ENCODE data around the gene CKM. TPM values are rescaled to one million over a fixed set of nuclear protein-coding genes. Genes with fewer than 3 reads are reported as not detected.
"Not testable (repeated sequence)": the region's sequence is repeated elsewhere in the genome, so short reads cannot be mapped to it uniquely, and the experiment has no call there.

The CKM gene
- total RNA-seq, 2 experiments from 2014 or later, result not detected

DNA sequence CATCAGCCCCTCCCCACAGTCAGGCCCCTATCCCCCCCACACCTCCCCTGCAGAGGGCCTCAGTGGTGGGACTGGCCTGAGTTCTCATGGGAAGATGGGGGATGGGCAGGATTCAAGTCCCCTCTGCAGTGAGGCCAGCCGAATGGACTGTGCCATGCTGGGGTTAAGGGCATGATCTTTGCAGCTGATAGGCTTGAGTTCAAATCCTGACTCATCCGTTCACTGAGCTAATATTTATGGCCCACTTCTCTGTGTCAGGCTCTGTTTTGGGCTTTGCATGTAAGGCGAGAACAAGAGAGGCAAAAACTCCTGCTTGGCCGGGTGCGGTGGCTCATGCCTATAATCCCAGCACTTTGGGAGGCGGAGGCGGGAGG lies 51.0 kb downstream of the CKM start:
- DNase-seq, result no peak
- Mint-ChIP-seq H3K4me3 (no peak overlapping the region), H3K4me1 (ENCODE audit: low read depth) (no peaks in the 10 kb centered on the region), H3K27me3 (ENCODE audit: low read depth) (no peaks in the 10 kb centered on the region), H3K36me3 (ENCODE audit: low read depth) (peaks cover 6% of the 10 kb centered on the region), H3K9me3 (ENCODE audit: insufficient read depth) (no peaks in the 10 kb centered on the region), H3K27ac (no peak overlapping the region)
- CTCF ChIA-PET, result no interaction called here
- ATAC-seq, result no peak
- POLR2A ChIA-PET, result no interaction called here

DNA sequence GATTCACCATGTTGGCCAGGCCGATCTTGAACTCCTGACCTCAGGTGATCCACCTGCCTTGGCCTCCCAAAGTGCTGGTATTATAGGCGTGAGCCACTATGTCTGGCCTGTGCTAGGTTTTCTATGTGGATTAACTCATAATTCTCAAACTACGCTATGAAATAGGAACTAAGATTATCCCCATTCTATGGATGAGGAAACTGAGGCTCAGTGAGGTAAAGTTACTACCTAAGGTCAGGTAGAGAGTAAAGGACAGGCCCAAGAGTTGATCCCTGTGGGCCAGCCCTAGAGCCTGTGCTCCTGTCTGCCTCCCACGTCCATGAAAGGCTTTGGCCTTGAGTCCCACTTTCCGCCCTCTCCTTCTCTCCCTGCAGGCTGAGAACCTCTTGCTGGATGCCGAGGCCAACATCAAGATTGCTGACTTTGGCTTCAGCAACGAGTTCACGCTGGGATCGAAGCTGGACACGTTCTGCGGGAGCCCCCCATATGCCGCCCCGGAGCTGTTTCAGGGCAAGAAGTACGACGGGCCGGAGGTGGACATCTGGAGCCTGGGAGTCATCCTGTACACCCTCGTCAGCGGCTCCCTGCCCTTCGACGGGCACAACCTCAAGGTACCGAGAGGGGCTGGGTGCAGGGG lies 51.5 kb downstream of the CKM start:
- Mint-ChIP-seq H3K36me3 (ENCODE audit: low read depth) (peaks cover 5% of the 10 kb centered on the region), H3K27me3 (ENCODE audit: low read depth) (no peaks in the 10 kb centered on the region), H3K9me3 (ENCODE audit: insufficient read depth) (no peaks in the 10 kb centered on the region), H3K27ac (no peak overlapping the region), H3K4me1 (ENCODE audit: low read depth) (no peaks in the 10 kb centered on the region), H3K4me3 (no peak overlapping the region)
- CTCF ChIA-PET, result no interaction called here
- DNase-seq, result no peak
- no peak for ATAC-seq
- POLR2A ChIA-PET, result no interaction called here

DNA sequence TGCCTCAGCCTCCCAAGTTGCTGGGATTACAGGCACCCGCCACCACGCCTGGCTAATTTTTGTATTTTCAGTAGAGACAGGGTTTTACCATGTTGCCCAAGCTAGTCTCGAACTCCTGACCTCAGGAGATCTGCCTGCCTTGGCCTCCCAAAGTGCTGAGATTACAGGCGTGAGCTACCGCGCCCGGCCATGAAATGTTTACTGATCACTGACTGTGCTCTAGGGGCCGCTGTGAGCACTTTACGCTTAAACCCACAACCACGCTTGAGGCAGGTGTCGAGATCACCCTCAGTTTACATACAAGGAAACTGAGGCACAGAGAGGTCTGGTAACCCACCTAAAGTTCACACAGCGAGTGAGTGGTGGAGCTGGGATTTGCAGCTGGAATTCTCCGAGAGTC lies 52.7 kb downstream of the CKM start:
- ATAC-seq; DNase-seq; H3K36me3 Mint-ChIP-seq (ENCODE audit: low read depth); CTCF ChIA-PET; H3K27me3 Mint-ChIP-seq (ENCODE audit: low read depth); H3K4me3 Mint-ChIP-seq; H3K4me1 Mint-ChIP-seq (ENCODE audit: low read depth); H3K27ac Mint-ChIP-seq; POLR2A ChIA-PET; H3K9me3 Mint-ChIP-seq (ENCODE audit: insufficient read depth): not testable (repeated sequence)

DNA sequence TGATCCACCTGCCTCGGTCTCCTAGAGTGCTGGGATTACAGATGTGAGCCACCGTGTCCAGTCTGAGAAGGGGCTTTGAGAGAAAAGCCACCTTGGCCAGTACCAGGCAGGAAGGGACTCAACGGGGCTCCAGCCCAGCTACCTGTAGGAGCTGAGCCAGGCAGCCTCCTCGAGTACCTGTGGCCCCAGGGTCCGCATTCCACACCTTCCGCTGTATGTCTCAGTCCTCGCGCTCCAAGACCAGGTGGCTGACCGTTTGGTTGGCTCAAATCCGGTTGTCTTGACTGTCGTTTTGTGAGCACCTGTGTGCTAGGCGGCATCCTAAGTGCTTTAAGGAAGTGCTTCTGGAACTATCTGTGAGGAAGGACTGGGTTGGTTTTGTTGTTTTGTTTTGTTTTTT lies 55.4 kb downstream of the CKM start:
- CTCF ChIA-PET, result no interaction called here
- peaks cover 5% of the 10 kb centered on the region for H3K36me3 Mint-ChIP-seq (ENCODE audit: low read depth)

DNA sequence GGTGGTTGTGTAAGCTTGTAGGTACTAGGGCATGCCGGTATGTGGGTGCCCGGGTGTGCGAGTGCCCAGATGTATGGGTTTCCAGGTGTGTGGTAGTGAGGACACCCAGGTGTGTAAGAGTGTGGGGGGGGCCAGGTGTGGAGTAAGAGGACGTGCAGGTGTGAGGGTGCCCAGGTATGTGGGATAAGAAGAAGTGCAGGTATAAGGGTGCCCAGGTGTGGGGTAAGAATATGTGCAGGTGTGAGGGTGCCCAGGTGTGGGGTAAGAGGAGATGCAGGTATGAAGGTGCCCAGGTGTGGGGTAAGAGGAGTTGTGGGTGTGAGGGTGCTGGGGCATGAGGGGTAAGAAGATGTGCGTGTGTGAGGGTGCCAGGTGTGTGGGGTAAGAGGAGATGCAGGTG lies 57.3 kb downstream of the CKM start:
- DNase-seq, result no peak
- ChIA-PET POLR2A (no interaction called here), CTCF (no interaction called here)
- no peak overlapping the region for H3K27ac Mint-ChIP-seq
- no peaks in the 10 kb centered on the region for H3K36me3 Mint-ChIP-seq (ENCODE audit: low read depth)
- no peaks in the 10 kb centered on the region for H3K4me1 Mint-ChIP-seq (ENCODE audit: low read depth)
- no peak overlapping the region for H3K4me3 Mint-ChIP-seq
- ATAC-seq, result no peak
- no peaks in the 10 kb centered on the region for H3K9me3 Mint-ChIP-seq (ENCODE audit: insufficient read depth)
- H3K27me3 Mint-ChIP-seq (ENCODE audit: low read depth), result no peaks in the 10 kb centered on the region

More for the DNA sequence above, 55.4 kb downstream of the CKM start:
- POLR2A ChIA-PET, result no interaction called here
- Mint-ChIP-seq H3K4me3 (no peak overlapping the region), H3K9me3 (ENCODE audit: insufficient read depth) (no peaks in the 10 kb centered on the region), H3K4me1 (ENCODE audit: low read depth) (no peaks in the 10 kb centered on the region), H3K27ac (no peak overlapping the region), H3K27me3 (ENCODE audit: low read depth) (no peaks in the 10 kb centered on the region)
- DNase-seq (no peak), ATAC-seq (no peak)

DNA sequence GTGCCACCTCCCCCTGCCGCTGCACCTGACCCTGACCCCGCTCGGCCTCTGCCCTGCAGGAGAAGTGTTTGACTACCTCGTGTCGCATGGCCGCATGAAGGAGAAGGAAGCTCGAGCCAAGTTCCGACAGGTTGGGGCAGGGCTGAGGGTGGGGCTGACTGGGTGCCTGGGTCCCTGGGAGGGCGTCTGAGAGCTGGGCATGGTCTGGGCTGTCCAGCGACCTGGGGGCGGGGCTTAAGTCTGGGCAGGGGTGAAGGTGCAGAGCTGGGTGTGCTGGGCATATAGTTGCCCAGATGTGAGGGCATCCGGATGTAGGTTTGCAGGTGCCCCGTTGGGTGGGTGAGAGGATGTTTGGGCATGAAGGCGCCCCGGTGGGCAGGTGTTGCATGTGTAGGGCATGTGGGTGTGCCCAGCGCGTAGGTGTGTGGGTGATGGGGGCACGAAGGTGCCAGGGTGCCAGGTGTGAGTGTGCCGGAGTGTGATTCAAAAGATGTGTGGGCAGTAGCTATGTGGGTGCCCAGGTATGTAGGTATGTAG lies 57.8 kb downstream of the CKM start:
- H3K36me3 Mint-ChIP-seq (ENCODE audit: low read depth), result no peaks in the 10 kb centered on the region
- no peak for ATAC-seq
- no peaks in the 10 kb centered on the region for H3K27me3 Mint-ChIP-seq (ENCODE audit: low read depth)
- no peaks in the 10 kb centered on the region for H3K9me3 Mint-ChIP-seq (ENCODE audit: insufficient read depth)
- ChIA-PET POLR2A (no interaction called here), CTCF (no interaction called here)
- H3K4me1 Mint-ChIP-seq (ENCODE audit: low read depth), result no peaks in the 10 kb centered on the region
- DNase-seq, result no peak
- no peak overlapping the region for H3K4me3 Mint-ChIP-seq
- H3K27ac Mint-ChIP-seq, result no peak overlapping the region

DNA sequence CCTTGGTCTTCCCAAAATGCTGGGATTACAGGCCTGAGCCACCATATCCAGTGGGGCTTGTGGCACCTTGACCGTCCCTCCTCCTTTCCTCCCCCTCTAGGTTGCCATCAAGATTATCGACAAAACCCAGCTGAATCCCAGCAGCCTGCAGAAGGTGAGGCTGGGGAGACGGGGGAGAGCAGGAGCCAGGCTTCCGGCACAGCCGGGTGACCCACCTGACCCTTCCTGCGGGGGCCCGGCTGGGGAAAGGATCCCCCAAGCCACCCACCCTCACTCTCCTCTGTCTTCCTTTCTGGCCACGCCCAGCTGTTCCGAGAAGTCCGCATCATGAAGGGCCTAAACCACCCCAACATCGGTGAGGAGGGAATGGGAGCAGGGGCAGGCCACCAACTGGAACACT lies 59.7 kb downstream of the CKM start:
- DNase-seq (no peak), ATAC-seq (no peak)
- Mint-ChIP-seq H3K27ac (no peak overlapping the region), H3K9me3 (ENCODE audit: insufficient read depth) (no peaks in the 10 kb centered on the region), H3K27me3 (ENCODE audit: low read depth) (no peaks in the 10 kb centered on the region), H3K36me3 (ENCODE audit: low read depth) (no peaks in the 10 kb centered on the region), H3K4me1 (ENCODE audit: low read depth) (no peaks in the 10 kb centered on the region), H3K4me3 (no peak overlapping the region)
- CTCF ChIA-PET, result no interaction called here
- POLR2A ChIA-PET, result no interaction called here

DNA sequence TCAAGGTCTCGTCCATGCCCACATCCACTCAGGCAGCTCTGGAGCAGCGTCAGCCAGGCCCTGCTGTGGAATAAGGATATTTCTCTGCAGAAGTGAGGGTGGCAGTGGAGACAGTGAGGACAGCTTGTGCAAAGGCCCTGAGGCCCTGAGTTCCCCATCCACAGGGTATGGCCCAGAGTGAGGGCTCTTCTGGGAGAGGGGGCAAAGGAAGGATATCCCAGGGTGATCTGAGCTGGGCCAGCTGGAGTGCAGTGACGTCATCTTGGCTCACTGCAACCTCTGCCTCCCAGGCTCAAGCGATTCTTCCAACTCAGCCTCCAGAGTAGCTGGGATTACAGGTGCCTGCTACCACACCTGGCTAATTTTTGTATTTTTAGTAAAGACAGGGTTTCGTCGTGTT lies 60.1 kb downstream of the CKM start:
- Mint-ChIP-seq H3K9me3 (ENCODE audit: insufficient read depth) (no peaks in the 10 kb centered on the region), H3K4me1 (ENCODE audit: low read depth) (no peaks in the 10 kb centered on the region), H3K36me3 (ENCODE audit: low read depth) (no peaks in the 10 kb centered on the region), H3K4me3 (no peak overlapping the region), H3K27me3 (ENCODE audit: low read depth) (no peaks in the 10 kb centered on the region), H3K27ac (no peak overlapping the region)
- no peak for ATAC-seq
- POLR2A ChIA-PET, result interaction anchor here (0.7 kb wide), 1 partner anchor 84 kb away, joined by 4 read pairs; the partner anchor contains the start of gene TRAPPC6A
- DNase-seq, result no peak
- CTCF ChIA-PET, result no interaction called here

DNA sequence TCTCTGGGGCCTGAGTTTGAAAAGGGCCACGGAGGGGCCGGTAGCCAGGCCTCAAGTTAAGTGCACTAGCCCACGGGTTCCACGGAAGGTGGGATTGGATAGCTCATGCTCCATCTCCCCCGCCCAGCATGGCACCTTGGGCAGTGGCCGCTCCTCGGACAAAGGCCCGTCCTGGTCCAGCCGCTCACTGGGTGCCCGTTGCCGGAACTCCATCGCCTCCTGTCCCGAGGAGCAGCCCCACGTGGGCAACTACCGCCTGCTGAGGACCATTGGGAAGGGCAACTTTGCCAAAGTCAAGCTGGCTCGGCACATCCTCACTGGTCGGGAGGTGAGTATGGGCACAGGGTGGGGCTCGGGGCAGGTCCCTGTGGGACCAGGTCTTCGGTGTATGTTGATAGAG lies 63.8 kb downstream of the CKM start:
- H3K27me3 Mint-ChIP-seq (ENCODE audit: low read depth), result no peaks in the 10 kb centered on the region
- ATAC-seq (no peak), DNase-seq (no peak)
- no peaks in the 10 kb centered on the region for H3K9me3 Mint-ChIP-seq (ENCODE audit: insufficient read depth)
- CTCF ChIA-PET, result no interaction called here
- POLR2A ChIA-PET, result no interaction called here
- no peak overlapping the region for H3K27ac Mint-ChIP-seq
- H3K4me1 Mint-ChIP-seq (ENCODE audit: low read depth), result peaks cover 10% of the 10 kb centered on the region
- no peaks in the 10 kb centered on the region for H3K36me3 Mint-ChIP-seq (ENCODE audit: low read depth)
- H3K4me3 Mint-ChIP-seq, result no peak overlapping the region

DNA sequence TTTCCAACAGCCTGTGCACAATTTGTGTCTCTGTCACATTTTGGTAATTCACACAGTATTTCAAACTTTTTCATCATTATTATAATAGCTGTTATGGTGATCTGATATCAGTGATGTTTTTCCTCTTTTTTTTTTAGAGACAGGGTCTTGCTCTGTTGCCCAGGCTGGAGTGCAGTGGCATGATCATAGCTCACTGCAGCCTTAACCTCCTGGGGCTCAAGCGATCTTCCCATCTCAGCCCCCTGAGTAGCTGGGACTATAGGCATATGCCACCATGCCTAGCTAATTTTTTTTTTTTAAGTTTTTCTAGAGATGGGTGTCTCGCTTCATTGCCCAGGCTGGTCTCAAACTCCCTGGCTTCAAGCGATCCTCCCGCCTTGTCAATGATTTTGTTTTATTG lies 65.8 kb downstream of the CKM start:
- Mint-ChIP-seq H3K36me3 (ENCODE audit: low read depth) (no peaks in the 10 kb centered on the region), H3K27me3 (ENCODE audit: low read depth) (no peaks in the 10 kb centered on the region), H3K9me3 (ENCODE audit: insufficient read depth) (no peaks in the 10 kb centered on the region), H3K4me3 (no peak overlapping the region), H3K27ac (no peak overlapping the region), H3K4me1 (ENCODE audit: low read depth) (peaks cover 28% of the 10 kb centered on the region)
- ATAC-seq (no peak), DNase-seq (no peak)
- CTCF ChIA-PET, result no interaction called here
- POLR2A ChIA-PET, result no interaction called here

Other genes with a start within 250 kb of the CKM start
- gene ZNF296, start 246.4 kb downstream of the CKM start, total RNA-seq, result 1 to 10 TPM; 6.2 to 6.3 TPM
- gene GEMIN7, start 243.6 kb downstream of the CKM start, total RNA-seq, result 10 to 100 TPM; 30.2 to 31.7 TPM
- 10 to 100 TPM; 28.3 to 29.2 TPM for gene PPP1R37, start 229.7 kb downstream of the CKM start, total RNA-seq
- gene NKPD1, start 161.9 kb downstream of the CKM start, total RNA-seq, result under 1 TPM; 0.16 to 0.24 TPM
- 10 to 100 TPM; 54.0 to 55.5 TPM for gene TRAPPC6A, start 144.6 kb downstream of the CKM start, total RNA-seq
- 10 to 100 TPM; 16.0 to 16.7 TPM for gene BLOC1S3, start 144.1 kb downstream of the CKM start, total RNA-seq
- not detected for gene EXOC3L2, start 77.5 kb downstream of the CKM start, total RNA-seq
- 10 to 100 TPM; 18.3 to 18.5 TPM for gene MARK4, start 71.6 kb downstream of the CKM start, total RNA-seq
- not detected for gene KLC3, start 17.9 kb upstream of the CKM start, total RNA-seq
- 10 to 100 TPM; 23.7 to 24.4 TPM for gene ERCC2, start 47.7 kb upstream of the CKM start, total RNA-seq
- gene PPP1R13L, start 82.2 kb upstream of the CKM start, total RNA-seq, result 10 to 100 TPM; 11.8 to 13.4 TPM
- gene POLR1G, start 83.8 kb upstream of the CKM start, total RNA-seq, result 10 to 100 TPM in 1 of 2 experiments, 1 to 10 TPM in 1; 9.5 to 10.6 TPM
- 10 to 100 TPM; 57.5 to 64.8 TPM for gene ERCC1, start 101.0 kb upstream of the CKM start, total RNA-seq
- 100 to 1,000 TPM; 154 to 172 TPM for gene FOSB, start 145.1 kb upstream of the CKM start, total RNA-seq
- 1 to 10 TPM; 2.0 to 3.4 TPM for gene RTN2, start 174.2 kb upstream of the CKM start, total RNA-seq
- 1 to 10 TPM; 1.6 to 3.2 TPM for gene PPM1N, start 175.6 kb upstream of the CKM start, total RNA-seq
- 100 to 1,000 TPM; 215 to 222 TPM for gene VASP, start 184.6 kb upstream of the CKM start, total RNA-seq

All from activated CD8-positive, alpha-beta T cell treated with anti-CD3 and anti-CD28 coated beads, Interleukin-2, amount 10 ng/mL, durations not matched to agents 7 days and 5 days (primary cell).